Stomach (tissue), 4 donors: ENCODE data around the gene CELF1.

Experiments used
- EP300 ChIP-seq: sonication (generic); formaldehyde crosslinking; IDR thresholded peaks from one replicate; pipeline ENCODE4 v1.6.1; 2017; ENCODE audit warnings: antibody characterized with exemption
- POLR2A ChIP-seq, 4 donors: fragments of 450-650 bp; IDR thresholded peaks; one replicate each; pipeline ENCODE4 v1.6.1; 2016; ENCODE audit warnings: antibody characterized with exemption in 4 of 4, control low read depth in 2 of 4, mild to moderate bottlenecking in 1 of 4, moderate library complexity in 1 of 4
- POLR2AphosphoS5 ChIP-seq, 3 donors: sonication (generic); formaldehyde crosslinking; IDR thresholded peaks; one replicate each; pipeline ENCODE4 v1.6.1; 2016; ENCODE audit warnings: antibody characterized with exemption in 3 of 3
- TF ChIP-seq, protein P1 (sequence below), 7 experiments: fragments of 450-650 bp in 4 of 7; fragments of 200-600 bp in 3 of 7; sonication (generic) in 3 of 7; IDR thresholded peaks; one replicate each; pipeline ENCODE4 v1.5.1; 2016 to 2019; ENCODE audit warnings: antibody characterized with exemption in 7 of 7, control low read depth in 2 of 7, mild to moderate bottlenecking in 1 of 7

DNA sequence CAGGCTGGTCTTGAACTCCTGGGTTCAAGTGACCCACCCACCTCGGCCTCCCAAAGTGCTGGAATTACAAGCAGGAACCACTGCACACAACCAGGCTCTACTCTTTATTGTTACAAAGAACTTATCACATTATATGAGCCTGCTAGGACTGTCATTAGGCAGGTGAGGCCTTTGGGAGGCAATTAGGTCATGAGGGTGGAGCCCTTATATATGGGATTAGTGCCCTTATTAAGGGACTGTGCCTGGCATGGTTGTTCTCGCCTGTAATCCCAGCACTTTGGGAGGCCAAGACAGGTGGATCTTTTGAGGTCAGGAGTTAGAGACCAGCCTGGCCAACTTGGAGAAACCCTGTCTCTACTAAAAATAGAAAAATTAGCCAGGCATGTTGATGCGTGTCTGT, 116.2 kb downstream of the CELF1 start:
- TF ChIP-seq, protein P1, sequence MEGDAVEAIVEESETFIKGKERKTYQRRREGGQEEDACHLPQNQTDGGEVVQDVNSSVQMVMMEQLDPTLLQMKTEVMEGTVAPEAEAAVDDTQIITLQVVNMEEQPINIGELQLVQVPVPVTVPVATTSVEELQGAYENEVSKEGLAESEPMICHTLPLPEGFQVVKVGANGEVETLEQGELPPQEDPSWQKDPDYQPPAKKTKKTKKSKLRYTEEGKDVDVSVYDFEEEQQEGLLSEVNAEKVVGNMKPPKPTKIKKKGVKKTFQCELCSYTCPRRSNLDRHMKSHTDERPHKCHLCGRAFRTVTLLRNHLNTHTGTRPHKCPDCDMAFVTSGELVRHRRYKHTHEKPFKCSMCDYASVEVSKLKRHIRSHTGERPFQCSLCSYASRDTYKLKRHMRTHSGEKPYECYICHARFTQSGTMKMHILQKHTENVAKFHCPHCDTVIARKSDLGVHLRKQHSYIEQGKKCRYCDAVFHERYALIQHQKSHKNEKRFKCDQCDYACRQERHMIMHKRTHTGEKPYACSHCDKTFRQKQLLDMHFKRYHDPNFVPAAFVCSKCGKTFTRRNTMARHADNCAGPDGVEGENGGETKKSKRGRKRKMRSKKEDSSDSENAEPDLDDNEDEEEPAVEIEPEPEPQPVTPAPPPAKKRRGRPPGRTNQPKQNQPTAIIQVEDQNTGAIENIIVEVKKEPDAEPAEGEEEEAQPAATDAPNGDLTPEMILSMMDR (IDR thresholded peaks at IDR 0.05) = no peak
- TF ChIP-seq POLR2A (IDR thresholded peaks at IDR 0.05) (no peak), POLR2AphosphoS5 (IDR thresholded peaks at IDR 0.05) (no peak), EP300 (no peak)
